Right atrium auricular region (tissue), 2 donors: Measurements from ENCODE around the gene CLASP1. TPM values are rescaled to one million over a fixed set of nuclear protein-coding genes. Genes with fewer than 3 reads are reported as not detected.

Experiments
- DNase-seq: peaks from one replicate; pipeline ENCODE4 v3.0.0-alpha.2; 2019; ENCODE audit warnings: low spot score
- H3K27ac ChIP-seq, 2 donors: fragments of 200-600 bp; sonication (generic); 1 replicate in 1 of 2; 2 replicates in 1 of 2; pipeline ENCODE4 v1.5.1; 2016 to 2019
- H3K27me3 ChIP-seq, 2 donors: fragments of 200-600 bp; sonication (generic); one replicate each; pipeline versions ENCODE4 v1.5.1 to v1.6.0; 2017 to 2019
- H3K36me3 ChIP-seq: fragments of 200-600 bp; sonication (generic); one replicate; pipeline ENCODE4 v1.5.1; 2016
- H3K4me1 ChIP-seq, 2 donors: fragments of 200-600 bp; sonication (generic); one replicate each; pipeline versions ENCODE4 v1.5.1 to v1.6.0; 2017 to 2019
- H3K4me3 ChIP-seq, 2 donors: fragments of 200-600 bp; sonication (generic); 1 replicate in 1 of 2; 2 replicates in 1 of 2; pipeline ENCODE4 v1.5.1; 2017 to 2019; ENCODE audit warnings: mild to moderate bottlenecking in 1 of 2, moderate library complexity in 1 of 2
- H3K9me3 ChIP-seq, 2 donors: fragments of 200-600 bp; sonication (generic); one replicate each; pipeline ENCODE4 v1.5.1; 2019
- total RNA-seq, 2 donors: library from RNA; depleted of rRNA; stranded (reverse); fragments of >200 nt; gene quantifications; one replicate each; pipeline ENCODE4 v1.1.0, GENCODE V29; 2016
- TF ChIP-seq, protein P1 (sequence below), 2 donors: fragments of 200-600 bp; sonication (generic); IDR thresholded peaks; one replicate each; pipeline ENCODE4 v1.5.1; 2019; ENCODE audit warnings: antibody characterized with exemption in 2 of 2

The CLASP1 gene
- total RNA-seq, 2 donors from 2014 or later = 42.4 to 47.8 TPM

DNA sequence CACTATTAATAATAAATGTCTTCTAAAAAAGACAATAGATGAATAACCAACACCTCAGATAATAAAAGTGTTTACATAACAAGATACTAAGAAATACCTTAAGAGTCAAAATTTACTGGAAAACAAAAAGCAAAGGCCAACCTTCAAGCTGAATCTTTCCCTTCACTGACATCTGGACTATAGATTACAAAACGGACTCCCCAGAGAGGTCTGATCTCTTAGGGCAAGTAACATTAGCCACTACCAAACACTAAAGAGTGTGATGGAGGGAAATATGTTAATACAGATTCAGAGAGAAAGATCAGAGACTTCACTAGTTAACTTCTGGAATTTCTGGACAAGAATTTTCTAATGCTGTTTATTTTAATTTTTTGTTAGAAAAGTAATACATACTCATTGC is 13.9 kb downstream of the CLASP1 start:
- H3K36me3 ChIP-seq = no peaks in the 10 kb centered on the region
- TF ChIP-seq, protein P1, sequence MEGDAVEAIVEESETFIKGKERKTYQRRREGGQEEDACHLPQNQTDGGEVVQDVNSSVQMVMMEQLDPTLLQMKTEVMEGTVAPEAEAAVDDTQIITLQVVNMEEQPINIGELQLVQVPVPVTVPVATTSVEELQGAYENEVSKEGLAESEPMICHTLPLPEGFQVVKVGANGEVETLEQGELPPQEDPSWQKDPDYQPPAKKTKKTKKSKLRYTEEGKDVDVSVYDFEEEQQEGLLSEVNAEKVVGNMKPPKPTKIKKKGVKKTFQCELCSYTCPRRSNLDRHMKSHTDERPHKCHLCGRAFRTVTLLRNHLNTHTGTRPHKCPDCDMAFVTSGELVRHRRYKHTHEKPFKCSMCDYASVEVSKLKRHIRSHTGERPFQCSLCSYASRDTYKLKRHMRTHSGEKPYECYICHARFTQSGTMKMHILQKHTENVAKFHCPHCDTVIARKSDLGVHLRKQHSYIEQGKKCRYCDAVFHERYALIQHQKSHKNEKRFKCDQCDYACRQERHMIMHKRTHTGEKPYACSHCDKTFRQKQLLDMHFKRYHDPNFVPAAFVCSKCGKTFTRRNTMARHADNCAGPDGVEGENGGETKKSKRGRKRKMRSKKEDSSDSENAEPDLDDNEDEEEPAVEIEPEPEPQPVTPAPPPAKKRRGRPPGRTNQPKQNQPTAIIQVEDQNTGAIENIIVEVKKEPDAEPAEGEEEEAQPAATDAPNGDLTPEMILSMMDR (IDR thresholded peaks at IDR 0.05) = no peak
- no peak overlapping the region for H3K4me3 ChIP-seq
- no peaks in the 10 kb centered on the region for H3K27me3 ChIP-seq
- H3K9me3 ChIP-seq = peaks cover 0 to 6% of the 10 kb centered on the region in 2 donors
- H3K27ac ChIP-seq = no peak overlapping the region
- peaks cover 0 to 48% of the 10 kb centered on the region in 2 donors for H3K4me1 ChIP-seq
- DNase-seq = no peak

DNA sequence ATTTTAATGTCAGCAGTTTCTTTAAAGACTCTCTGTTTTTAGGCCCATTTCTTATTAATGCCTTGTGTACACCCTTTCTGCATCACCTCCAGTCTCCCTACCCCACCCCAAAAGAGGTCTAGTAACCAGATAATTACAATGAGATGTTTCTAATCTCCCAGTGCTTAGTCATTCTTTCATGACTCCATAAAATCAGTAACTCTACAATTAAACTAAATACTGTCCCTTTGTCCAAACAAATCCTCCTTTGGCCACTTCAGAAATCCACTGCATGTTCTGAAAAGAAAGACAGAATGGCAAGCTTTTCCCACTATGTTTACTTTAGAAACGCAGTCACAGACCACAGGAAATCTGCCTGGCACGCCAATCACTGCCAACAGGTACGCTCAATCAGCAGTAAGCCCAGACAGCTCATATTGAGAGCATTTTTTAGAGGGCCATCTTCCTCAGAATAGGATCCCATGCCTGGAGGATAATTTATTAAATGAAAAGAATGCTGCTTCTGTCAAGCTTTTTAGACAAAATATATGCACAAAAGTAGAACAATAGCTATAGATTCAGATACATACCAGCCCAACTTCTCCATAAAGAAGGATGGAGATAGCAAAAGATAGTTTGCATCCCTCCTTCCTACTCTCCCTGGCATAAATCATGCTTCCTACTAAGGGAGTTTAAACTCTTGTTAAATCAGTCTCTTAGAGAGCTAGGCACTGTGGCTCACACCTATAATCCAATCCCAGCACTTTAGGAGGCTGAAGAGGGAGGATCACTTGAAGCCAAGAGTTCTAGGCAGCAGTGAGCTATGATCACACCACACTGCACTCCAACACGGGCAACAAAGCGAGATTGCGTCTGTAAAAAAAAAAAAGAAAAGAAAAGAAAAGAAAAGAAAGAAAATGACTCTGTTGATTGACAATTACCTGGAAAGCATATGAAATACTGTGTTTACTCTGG is 14.6 kb downstream of the CLASP1 start:
- peaks cover 0 to 6% of the 10 kb centered on the region in 2 donors for H3K9me3 ChIP-seq
- peak overlapping the region; percentile 69 to 71 for H3K27ac ChIP-seq
- H3K4me1 ChIP-seq = peaks cover 0 to 47% of the 10 kb centered on the region in 2 donors
- no peak overlapping the region for H3K4me3 ChIP-seq
- TF ChIP-seq, protein P1 (IDR thresholded peaks at IDR 0.05) = no peak
- DNase-seq = no peak
- no peaks in the 10 kb centered on the region for H3K27me3 ChIP-seq
- no peaks in the 10 kb centered on the region for H3K36me3 ChIP-seq

DNA sequence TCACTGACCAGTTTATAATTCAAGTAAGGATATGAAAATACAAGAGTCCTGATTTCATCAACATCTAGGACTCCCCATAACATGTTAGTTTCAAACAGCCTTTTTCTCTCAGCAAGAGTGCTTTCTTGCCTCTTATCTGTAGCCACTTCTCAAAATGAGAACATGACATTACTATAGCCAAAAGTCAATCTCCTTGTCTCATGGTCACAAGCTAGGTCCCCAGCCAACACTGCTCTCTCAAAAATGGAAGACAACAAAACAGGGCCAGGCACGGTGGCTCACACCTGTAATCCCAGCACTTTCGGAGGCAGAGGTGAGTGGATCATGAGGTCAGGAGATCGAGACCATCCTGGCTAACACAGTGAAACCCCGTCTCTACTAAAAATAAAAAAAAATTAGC is 15.8 kb downstream of the CLASP1 start:
- TF ChIP-seq, protein P1 (IDR thresholded peaks at IDR 0.05) = no peak
- Histone ChIP-seq H3K9me3 (peaks cover 0 to 6% of the 10 kb centered on the region in 2 donors), H3K36me3 (no peaks in the 10 kb centered on the region), H3K4me3 (no peak overlapping the region), H3K4me1 (peaks cover 0 to 47% of the 10 kb centered on the region in 2 donors), H3K27me3 (no peaks in the 10 kb centered on the region), H3K27ac (peak overlapping the region; percentile 69 to 71)
- no peak for DNase-seq

DNA sequence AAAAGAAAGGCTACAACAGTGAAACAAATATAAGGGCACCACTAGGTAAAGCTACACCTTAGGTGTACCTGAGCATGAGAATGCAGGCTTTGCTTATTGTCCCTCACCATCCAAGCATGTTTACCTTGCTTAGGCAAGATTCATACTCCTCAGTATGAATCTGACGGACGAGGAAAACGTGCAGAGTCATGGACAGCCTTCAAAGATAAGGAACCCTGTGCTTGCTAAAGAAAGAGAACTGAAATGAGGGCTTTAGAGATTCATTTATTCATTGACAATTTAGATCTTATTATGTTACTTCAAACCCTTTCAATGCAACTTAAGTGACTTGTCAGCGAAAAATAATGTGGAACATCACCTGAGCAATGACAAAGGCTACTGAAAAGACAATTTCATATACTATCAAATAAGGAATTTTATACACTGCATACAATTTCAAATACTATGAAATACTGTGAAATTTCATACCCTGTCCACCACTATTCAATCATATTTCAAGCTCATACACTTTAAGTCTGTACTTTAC is 21.7 kb downstream of the CLASP1 start:
- peak overlapping the region; percentile 58 to 75 for H3K27ac ChIP-seq
- peaks cover 0 to 26% of the 10 kb centered on the region in 2 donors for H3K4me1 ChIP-seq
- TF ChIP-seq, protein P1 (IDR thresholded peaks at IDR 0.05) = no peak
- no peak for DNase-seq
- no peaks in the 10 kb centered on the region for H3K36me3 ChIP-seq
- peaks cover 0 to 10% of the 10 kb centered on the region in 2 donors for H3K9me3 ChIP-seq
- H3K4me3 ChIP-seq = no peak overlapping the region
- H3K27me3 ChIP-seq = no peaks in the 10 kb centered on the region

DNA sequence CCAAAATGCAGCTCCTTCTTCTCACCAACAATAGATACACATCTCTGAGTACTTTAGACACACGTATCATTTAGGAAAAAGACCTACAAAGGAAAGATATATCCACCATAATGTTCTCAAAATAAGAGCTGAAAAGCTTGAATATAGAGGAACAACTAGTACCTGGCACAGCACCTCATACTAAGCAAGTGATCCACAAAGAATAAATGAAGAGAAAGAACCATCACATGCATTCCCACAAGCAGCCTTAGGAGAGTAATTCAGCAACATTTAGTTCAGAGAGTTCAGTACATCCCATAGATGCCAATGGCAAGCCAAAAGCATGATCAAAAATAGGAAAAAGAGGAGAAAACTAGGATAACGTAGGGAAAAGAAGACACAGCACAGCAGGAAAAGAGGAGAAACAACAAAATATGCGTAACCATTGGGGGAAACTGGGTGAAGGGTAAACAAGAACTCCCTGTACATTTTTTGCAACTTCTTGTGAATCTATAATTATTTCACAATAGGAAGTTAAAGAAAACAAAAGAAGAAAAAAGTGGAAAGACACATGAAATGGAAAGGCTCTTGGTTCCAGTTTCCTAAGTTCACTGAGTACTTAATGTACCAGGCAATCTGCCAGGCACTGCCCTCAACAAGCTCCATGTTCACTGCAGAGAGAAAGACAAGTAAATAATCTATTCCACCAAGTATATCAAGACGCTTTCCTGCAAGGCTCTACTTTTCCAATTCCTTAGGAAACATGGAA is 22.3 kb downstream of the CLASP1 start:
- no peaks in the 10 kb centered on the region for H3K27me3 ChIP-seq
- peak; percentile 66 for DNase-seq
- H3K36me3 ChIP-seq = no peaks in the 10 kb centered on the region
- H3K4me3 ChIP-seq = no peak overlapping the region
- H3K27ac ChIP-seq = peak overlapping the region; percentile 58 to 75
- peaks cover 0 to 10% of the 10 kb centered on the region in 2 donors for H3K9me3 ChIP-seq
- H3K4me1 ChIP-seq = peaks cover 0 to 19% of the 10 kb centered on the region in 2 donors
- TF ChIP-seq, protein P1 (IDR thresholded peaks at IDR 0.05) = no peak
